Measurements from ENCODE around the gene PELI3. TPM values are rescaled to one million over a fixed set of nuclear protein-coding genes. Genes with fewer than 3 reads are reported as not detected.

Gene PELI3
- total and polyA plus RNA-seq, 10 of the 15 experiments (the other 5 are each of a cell fraction or from before 2014, with no cell fraction given): 0.14 to 1.5 (median 0.66) TPM

- no peak for TF ChIP-seq MYB (IDR thresholded peaks at IDR 0.05; ENCODE audit: borderline replicate concordance, low read depth, low read length)
- TF ChIP-seq, protein P1, sequence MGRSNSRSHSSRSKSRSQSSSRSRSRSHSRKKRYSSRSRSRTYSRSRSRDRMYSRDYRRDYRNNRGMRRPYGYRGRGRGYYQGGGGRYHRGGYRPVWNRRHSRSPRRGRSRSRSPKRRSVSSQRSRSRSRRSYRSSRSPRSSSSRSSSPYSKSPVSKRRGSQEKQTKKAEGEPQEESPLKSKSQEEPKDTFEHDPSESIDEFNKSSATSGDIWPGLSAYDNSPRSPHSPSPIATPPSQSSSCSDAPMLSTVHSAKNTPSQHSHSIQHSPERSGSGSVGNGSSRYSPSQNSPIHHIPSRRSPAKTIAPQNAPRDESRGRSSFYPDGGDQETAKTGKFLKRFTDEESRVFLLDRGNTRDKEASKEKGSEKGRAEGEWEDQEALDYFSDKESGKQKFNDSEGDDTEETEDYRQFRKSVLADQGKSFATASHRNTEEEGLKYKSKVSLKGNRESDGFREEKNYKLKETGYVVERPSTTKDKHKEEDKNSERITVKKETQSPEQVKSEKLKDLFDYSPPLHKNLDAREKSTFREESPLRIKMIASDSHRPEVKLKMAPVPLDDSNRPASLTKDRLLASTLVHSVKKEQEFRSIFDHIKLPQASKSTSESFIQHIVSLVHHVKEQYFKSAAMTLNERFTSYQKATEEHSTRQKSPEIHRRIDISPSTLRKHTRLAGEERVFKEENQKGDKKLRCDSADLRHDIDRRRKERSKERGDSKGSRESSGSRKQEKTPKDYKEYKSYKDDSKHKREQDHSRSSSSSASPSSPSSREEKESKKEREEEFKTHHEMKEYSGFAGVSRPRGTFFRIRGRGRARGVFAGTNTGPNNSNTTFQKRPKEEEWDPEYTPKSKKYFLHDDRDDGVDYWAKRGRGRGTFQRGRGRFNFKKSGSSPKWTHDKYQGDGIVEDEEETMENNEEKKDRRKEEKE (IDR thresholded peaks at IDR 0.05): no peak
- no peak for TF ChIP-seq RBBP5 (conservative IDR thresholded peaks at IDR 0.05)
- no peak for TF ChIP-seq ZNF274 (IDR thresholded peaks at IDR 0.05; ENCODE audit: insufficient read depth, insufficient read length)
- peak; percentile 82 for TF ChIP-seq HCFC1 (IDR thresholded peaks at IDR 0.05; ENCODE audit: low read length)
- TF ChIP-seq ZBTB4 (CRISPR knock-in tag; IDR thresholded peaks at IDR 0.05): no peak
- peak; percentile 56; the same call in 1 of the 2 replicates for TF ChIP-seq CREM (IDR thresholded peaks at IDR 0.05; ENCODE audit: low read depth)
- TF ChIP-seq SRF (IDR thresholded peaks at IDR 0.05; ENCODE audit: low read depth in 2 of 2, low read length in 2 of 2): peak in 1 of 2 experiments; percentile 88; a peak in 2 of 4 replicates
- TF ChIP-seq MEF2B (IDR thresholded peaks at IDR 0.05; ENCODE audit: partially characterized antibody, poor library complexity, severe bottlenecking): peak; percentile 29
- TF ChIP-seq NBN (IDR thresholded peaks at IDR 0.05): 0 out of 2 replicates have a peak, but pooled peaks have one; percentile 33
- no peak for TF ChIP-seq KDM1A (IDR thresholded peaks at IDR 0.05; ENCODE audit: borderline replicate concordance)
- TF ChIP-seq RAD51 (IDR thresholded peaks at IDR 0.05): no peak
- TF ChIP-seq, protein P2, sequence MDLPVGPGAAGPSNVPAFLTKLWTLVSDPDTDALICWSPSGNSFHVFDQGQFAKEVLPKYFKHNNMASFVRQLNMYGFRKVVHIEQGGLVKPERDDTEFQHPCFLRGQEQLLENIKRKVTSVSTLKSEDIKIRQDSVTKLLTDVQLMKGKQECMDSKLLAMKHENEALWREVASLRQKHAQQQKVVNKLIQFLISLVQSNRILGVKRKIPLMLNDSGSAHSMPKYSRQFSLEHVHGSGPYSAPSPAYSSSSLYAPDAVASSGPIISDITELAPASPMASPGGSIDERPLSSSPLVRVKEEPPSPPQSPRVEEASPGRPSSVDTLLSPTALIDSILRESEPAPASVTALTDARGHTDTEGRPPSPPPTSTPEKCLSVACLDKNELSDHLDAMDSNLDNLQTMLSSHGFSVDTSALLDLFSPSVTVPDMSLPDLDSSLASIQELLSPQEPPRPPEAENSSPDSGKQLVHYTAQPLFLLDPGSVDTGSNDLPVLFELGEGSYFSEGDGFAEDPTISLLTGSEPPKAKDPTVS (IDR thresholded peaks at IDR 0.05; ENCODE audit: low read depth, low read length): no peak
- peak; percentile 83 for TF ChIP-seq POLR2AphosphoS5 (IDR thresholded peaks at IDR 0.05; ENCODE audit: low read length)
- TF ChIP-seq, protein P3, sequence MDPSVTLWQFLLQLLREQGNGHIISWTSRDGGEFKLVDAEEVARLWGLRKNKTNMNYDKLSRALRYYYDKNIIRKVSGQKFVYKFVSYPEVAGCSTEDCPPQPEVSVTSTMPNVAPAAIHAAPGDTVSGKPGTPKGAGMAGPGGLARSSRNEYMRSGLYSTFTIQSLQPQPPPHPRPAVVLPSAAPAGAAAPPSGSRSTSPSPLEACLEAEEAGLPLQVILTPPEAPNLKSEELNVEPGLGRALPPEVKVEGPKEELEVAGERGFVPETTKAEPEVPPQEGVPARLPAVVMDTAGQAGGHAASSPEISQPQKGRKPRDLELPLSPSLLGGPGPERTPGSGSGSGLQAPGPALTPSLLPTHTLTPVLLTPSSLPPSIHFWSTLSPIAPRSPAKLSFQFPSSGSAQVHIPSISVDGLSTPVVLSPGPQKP (IDR thresholded peaks at IDR 0.05; ENCODE audit: low read depth, low read length): peak; percentile 54; the same call in 1 of the 2 replicates
- TF ChIP-seq BRCA1 (IDR thresholded peaks at IDR 0.05; ENCODE audit: low read depth, low read length): no peak
- TF ChIP-seq, protein P4, sequence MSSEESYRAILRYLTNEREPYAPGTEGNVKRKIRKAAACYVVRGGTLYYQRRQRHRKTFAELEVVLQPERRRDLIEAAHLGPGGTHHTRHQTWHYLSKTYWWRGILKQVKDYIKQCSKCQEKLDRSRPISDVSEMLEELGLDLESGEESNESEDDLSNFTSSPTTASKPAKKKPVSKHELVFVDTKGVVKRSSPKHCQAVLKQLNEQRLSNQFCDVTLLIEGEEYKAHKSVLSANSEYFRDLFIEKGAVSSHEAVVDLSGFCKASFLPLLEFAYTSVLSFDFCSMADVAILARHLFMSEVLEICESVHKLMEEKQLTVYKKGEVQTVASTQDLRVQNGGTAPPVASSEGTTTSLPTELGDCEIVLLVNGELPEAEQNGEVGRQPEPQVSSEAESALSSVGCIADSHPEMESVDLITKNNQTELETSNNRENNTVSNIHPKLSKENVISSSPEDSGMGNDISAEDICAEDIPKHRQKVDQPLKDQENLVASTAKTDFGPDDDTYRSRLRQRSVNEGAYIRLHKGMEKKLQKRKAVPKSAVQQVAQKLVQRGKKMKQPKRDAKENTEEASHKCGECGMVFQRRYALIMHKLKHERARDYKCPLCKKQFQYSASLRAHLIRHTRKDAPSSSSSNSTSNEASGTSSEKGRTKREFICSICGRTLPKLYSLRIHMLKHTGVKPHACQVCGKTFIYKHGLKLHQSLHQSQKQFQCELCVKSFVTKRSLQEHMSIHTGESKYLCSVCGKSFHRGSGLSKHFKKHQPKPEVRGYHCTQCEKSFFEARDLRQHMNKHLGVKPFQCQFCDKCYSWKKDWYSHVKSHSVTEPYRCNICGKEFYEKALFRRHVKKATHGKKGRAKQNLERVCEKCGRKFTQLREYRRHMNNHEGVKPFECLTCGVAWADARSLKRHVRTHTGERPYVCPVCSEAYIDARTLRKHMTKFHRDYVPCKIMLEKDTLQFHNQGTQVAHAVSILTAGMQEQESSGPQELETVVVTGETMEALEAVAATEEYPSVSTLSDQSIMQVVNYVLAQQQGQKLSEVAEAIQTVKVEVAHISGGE (CRISPR knock-in tag; IDR thresholded peaks at IDR 0.05): peak; percentile 95
- peak; percentile 44; the same call in 1 of the 2 replicates for TF ChIP-seq CHD2 (IDR thresholded peaks at IDR 0.05; ENCODE audit: borderline replicate concordance, low read depth, low read length)
Measured at GRCh38 chr11:66510271-66510989, 43.7 kb downstream of the PELI3 start, which contains the start of gene BBS1 (continued).

Data from GM12878 (cell line).